ENCODE data around the gene MARCHF6.
"Not testable (repeated sequence)": the region's sequence is repeated elsewhere in the genome, so short reads cannot be mapped to it uniquely, and the experiment has no call there.

Gene MARCHF6

DNA sequence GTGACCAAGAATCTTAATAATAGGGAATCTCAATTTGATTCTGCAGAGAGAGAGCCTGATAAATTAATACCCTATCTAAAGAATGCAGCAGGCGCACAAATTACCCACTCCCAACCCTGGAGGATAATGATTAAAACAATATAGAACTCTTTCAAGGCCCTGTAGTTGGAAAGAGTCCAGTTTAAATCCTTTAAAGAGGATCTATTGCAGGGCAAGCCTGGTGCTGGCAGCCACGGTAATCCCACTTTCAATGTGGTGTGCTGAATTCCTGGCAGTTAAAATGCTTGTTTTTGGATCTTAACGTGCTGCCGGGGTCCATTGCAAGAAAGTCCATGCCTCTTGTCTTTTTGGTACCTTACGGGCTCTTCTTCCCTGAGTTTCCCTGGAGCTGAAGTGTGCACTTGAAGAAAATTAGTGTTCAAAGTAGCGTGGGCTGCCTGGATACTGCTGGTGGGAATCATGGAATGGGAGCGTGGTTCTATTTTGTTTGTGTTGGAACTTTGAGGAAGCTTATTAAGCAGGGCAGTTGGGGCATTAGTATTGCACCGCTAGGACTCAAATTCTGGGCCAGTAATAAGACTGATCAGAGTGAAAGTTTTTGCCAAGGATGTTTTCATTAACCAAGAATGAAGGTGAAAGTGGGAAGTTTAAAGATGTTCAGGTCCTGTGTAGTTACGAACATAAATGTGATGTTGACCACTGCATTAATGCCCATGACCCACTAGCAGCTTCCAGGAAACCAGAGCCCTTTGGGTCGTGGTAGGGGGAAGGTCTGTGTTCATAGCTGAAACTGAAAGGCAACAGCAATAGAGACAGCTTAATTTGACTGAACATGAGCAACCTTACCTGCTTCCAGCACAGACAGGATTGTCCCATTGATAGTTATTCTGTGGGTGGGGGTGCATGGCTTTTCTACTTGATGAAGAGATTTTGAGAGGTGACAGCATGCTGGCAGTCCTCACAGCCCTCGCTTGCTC lies 20.8 kb downstream of the MARCHF6 start:
- H3K9me3 ChIP-seq (ENCODE audit: insufficient read depth, low read length): no peaks in the 10 kb centered on the region
- peaks cover 11% of the 10 kb centered on the region for H3K36me3 ChIP-seq (replicated peaks; ENCODE audit: low read depth, low read length)
- no peak overlapping the region for H3K4me2 ChIP-seq (ENCODE audit: low read length)
- H2AFZ ChIP-seq (ENCODE audit: low read depth, low read length): no peak overlapping the region
- H3K27me3 ChIP-seq (ENCODE audit: low read depth, low read length): no peaks in the 10 kb centered on the region
- no peak overlapping the region for H3K27ac ChIP-seq (ENCODE audit: low read length)
- H3K9ac ChIP-seq (ENCODE audit: low read length): no peak overlapping the region
- TF ChIP-seq, protein P1, sequence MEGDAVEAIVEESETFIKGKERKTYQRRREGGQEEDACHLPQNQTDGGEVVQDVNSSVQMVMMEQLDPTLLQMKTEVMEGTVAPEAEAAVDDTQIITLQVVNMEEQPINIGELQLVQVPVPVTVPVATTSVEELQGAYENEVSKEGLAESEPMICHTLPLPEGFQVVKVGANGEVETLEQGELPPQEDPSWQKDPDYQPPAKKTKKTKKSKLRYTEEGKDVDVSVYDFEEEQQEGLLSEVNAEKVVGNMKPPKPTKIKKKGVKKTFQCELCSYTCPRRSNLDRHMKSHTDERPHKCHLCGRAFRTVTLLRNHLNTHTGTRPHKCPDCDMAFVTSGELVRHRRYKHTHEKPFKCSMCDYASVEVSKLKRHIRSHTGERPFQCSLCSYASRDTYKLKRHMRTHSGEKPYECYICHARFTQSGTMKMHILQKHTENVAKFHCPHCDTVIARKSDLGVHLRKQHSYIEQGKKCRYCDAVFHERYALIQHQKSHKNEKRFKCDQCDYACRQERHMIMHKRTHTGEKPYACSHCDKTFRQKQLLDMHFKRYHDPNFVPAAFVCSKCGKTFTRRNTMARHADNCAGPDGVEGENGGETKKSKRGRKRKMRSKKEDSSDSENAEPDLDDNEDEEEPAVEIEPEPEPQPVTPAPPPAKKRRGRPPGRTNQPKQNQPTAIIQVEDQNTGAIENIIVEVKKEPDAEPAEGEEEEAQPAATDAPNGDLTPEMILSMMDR (IDR thresholded peaks at IDR 0.05; ENCODE audit: low read depth, low read length): no peak
- H3K4me3 ChIP-seq (ENCODE audit: low read length): no peak overlapping the region
- peaks cover 90% of the 10 kb centered on the region for H3K79me2 ChIP-seq (ENCODE audit: low read length)
- no peaks in the 10 kb centered on the region for H3K4me1 ChIP-seq (ENCODE audit: low read length)
- H4K20me1 ChIP-seq (ENCODE audit: insufficient read depth, low read length): peaks cover 74% of the 10 kb centered on the region

DNA sequence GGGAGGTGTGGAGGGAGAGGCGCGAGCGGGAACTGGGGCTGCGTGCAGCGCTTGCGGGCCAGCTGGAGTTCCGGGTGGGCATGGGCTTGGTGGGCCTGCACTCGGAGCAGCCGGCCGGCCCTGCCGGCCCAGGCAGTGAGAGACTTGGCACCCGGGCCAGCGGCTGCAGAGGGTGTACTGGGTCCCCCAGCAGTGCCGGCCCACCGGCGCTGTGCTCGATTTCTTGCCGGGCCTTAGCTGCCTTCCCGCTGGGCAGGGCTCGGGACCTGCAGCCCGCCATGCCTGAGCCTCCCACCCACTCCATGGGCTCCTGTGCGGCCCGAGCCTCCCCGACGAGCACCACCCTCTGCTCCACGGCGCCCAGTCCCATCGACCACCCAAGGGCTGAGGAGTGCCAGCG lies 21.7 kb downstream of the MARCHF6 start:
- not testable (repeated sequence) for H3K9me3 ChIP-seq (ENCODE audit: insufficient read depth, low read length); H3K4me3 ChIP-seq (ENCODE audit: low read length); H3K4me2 ChIP-seq (ENCODE audit: low read length); H3K27me3 ChIP-seq (ENCODE audit: low read depth, low read length); H2AFZ ChIP-seq (ENCODE audit: low read depth, low read length); H3K27ac ChIP-seq (ENCODE audit: low read length); H3K4me1 ChIP-seq (ENCODE audit: low read length); H3K9ac ChIP-seq (ENCODE audit: low read length)
- peaks cover 86% of the 10 kb centered on the region for H3K79me2 ChIP-seq (ENCODE audit: low read length)
- H3K36me3 ChIP-seq (replicated peaks; ENCODE audit: low read depth, low read length): peaks cover 11% of the 10 kb centered on the region
- H4K20me1 ChIP-seq (ENCODE audit: insufficient read depth, low read length): peaks cover 70% of the 10 kb centered on the region

DNA sequence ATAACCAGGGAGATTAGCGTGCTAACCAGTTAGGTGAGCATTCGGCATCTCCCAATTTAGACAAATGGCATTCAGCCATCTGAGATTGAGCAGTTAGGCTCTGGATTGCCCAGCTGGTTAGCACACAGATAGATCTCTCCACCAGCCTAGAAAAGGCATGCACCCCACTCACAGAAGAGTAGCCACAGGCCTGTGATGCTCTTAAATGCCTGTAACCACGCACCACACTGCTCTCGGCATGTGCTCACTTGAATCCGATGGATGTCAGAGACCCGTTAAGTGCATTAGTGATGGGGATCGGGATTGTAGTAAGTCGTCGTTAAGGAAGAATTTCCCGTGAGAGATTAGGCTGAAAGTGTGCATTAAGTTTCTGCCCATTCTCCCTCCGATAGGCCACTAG lies 23.0 kb downstream of the MARCHF6 start:
- TF ChIP-seq EZH2phosphoT487 (IDR thresholded peaks at IDR 0.05; ENCODE audit: low read depth): no peak
- TF ChIP-seq, protein P1 (IDR thresholded peaks at IDR 0.05; ENCODE audit: low read depth, low read length): no peak
- no peak overlapping the region for H3K27ac ChIP-seq (ENCODE audit: low read length)

DNA sequence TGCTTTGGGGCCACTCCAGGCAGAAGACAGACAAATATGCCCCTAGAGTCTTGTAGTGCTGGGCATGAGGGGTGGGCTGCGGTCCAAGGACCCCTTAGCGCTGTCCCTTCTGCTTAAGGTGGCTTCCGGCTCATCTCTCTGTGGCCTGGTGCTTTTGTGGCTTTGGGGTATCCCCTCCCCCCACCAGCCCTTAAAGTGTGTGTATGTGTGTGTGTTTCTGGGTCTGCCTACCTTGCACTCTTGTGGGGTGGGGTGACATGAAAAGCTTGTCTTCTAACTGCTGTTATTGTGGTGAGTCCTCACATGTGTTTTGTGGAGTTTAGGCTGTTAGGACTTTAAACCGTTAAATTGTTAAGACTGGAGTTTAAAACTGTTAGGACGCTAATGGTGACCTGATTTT lies 23.6 kb downstream of the MARCHF6 start:
- Histone ChIP-seq H3K27me3 (ENCODE audit: low read depth, low read length) (no peaks in the 10 kb centered on the region), H3K36me3 (replicated peaks; ENCODE audit: low read depth, low read length) (peaks cover 15% of the 10 kb centered on the region), H3K4me2 (ENCODE audit: low read length) (no peak overlapping the region), H3K79me2 (ENCODE audit: low read length) (peaks cover 75% of the 10 kb centered on the region), H3K4me3 (ENCODE audit: low read length) (no peak overlapping the region), H3K4me1 (ENCODE audit: low read length) (no peaks in the 10 kb centered on the region), H3K9ac (ENCODE audit: low read length) (no peak overlapping the region), H3K27ac (ENCODE audit: low read length) (no peak overlapping the region), H4K20me1 (ENCODE audit: insufficient read depth, low read length) (peaks cover 54% of the 10 kb centered on the region), H3K9me3 (ENCODE audit: insufficient read depth, low read length) (no peaks in the 10 kb centered on the region), H2AFZ (ENCODE audit: low read depth, low read length) (no peak overlapping the region)
- TF ChIP-seq, protein P1 (IDR thresholded peaks at IDR 0.05; ENCODE audit: low read depth, low read length): no peak
- TF ChIP-seq EZH2phosphoT487 (IDR thresholded peaks at IDR 0.05; ENCODE audit: low read depth): no peak

More for the DNA sequence above, 23.0 kb downstream of the MARCHF6 start:
- H3K36me3 ChIP-seq (replicated peaks; ENCODE audit: low read depth, low read length): peaks cover 11% of the 10 kb centered on the region
- H3K79me2 ChIP-seq (ENCODE audit: low read length): peaks cover 80% of the 10 kb centered on the region
- H3K4me3 ChIP-seq (ENCODE audit: low read length): no peak overlapping the region
- no peak overlapping the region for H3K4me2 ChIP-seq (ENCODE audit: low read length)
- H3K9me3 ChIP-seq (ENCODE audit: insufficient read depth, low read length): no peaks in the 10 kb centered on the region
- no peak overlapping the region for H3K9ac ChIP-seq (ENCODE audit: low read length)
- H4K20me1 ChIP-seq (ENCODE audit: insufficient read depth, low read length): peaks cover 59% of the 10 kb centered on the region
- H3K4me1 ChIP-seq (ENCODE audit: low read length): no peaks in the 10 kb centered on the region
- no peaks in the 10 kb centered on the region for H3K27me3 ChIP-seq (ENCODE audit: low read depth, low read length)
- H2AFZ ChIP-seq (ENCODE audit: low read depth, low read length): no peak overlapping the region

All from OCI-LY3 (cell line).